GM12878 (cell line): Measurements from ENCODE around the gene MSI2. TPM values are rescaled to one million over a fixed set of nuclear protein-coding genes. Genes with fewer than 3 reads are reported as not detected.

ENCODE experiments used
- BACH1 ChIP-seq: fragments of 450-650 bp; IDR thresholded peaks from 2 replicates; pipeline ENCODE4 v1.6.1; 2017; ENCODE audit warnings: mild to moderate bottlenecking, borderline replicate concordance
- CHD1 ChIP-seq: IDR thresholded peaks from 2 replicates; pipeline ENCODE4 v1.6.1; 2012; ENCODE audit warnings: low read depth, low read length, improper control_type of control experiment
- CHD2 ChIP-seq: IDR thresholded peaks from 2 replicates; pipeline ENCODE4 v1.6.1; 2011; ENCODE audit warnings: low read depth, low read length, improper control_type of control experiment, borderline replicate concordance
- ETV6 ChIP-seq, 2 experiments: fragments of 450-650 bp in 1 of 2; IDR thresholded peaks in 1 of 2; conservative IDR thresholded peaks in 1 of 2; 2 replicates each; pipeline ENCODE4 v1.6.1; 2014; ENCODE audit warnings: antibody characterized with exemption in 1 of 2, borderline replicate concordance in 1 of 2, low read depth in 1 of 2, mild to moderate bottlenecking in 1 of 2, moderate library complexity in 1 of 2
- HCFC1 ChIP-seq: fragments of 150-350 bp; IDR thresholded peaks from 2 replicates; pipeline ENCODE4 v1.6.1; 2014; ENCODE audit warnings: low read length
- MTA2 ChIP-seq: fragments of 450-650 bp; IDR thresholded peaks from 2 replicates; pipeline ENCODE4 v1.6.1; 2016; ENCODE audit warnings: low read depth, mild to moderate bottlenecking, moderate library complexity
- MTA3 ChIP-seq: IDR thresholded peaks from 2 replicates; pipeline ENCODE4 v1.6.1; 2012; ENCODE audit warnings: low read length, inconsistent platforms, borderline replicate concordance
- MYC ChIP-seq: IDR thresholded peaks from 2 replicates; pipeline ENCODE4 v1.6.1; 2011; ENCODE audit warnings: mild to moderate bottlenecking, low read length, moderate library complexity, inconsistent platforms; ENCODE audit not compliant: insufficient read depth, insufficient replicate concordance, insufficient read length, severe bottlenecking
- POU2F2 ChIP-seq: IDR thresholded peaks from 3 replicates; pipeline ENCODE4 v1.6.1; 2011; ENCODE audit warnings: low read depth, mild to moderate bottlenecking, low read length, borderline replicate concordance
- RCOR1 ChIP-seq: conservative IDR thresholded peaks from 2 replicates; pipeline ENCODE4 v1.6.1; 2012; ENCODE audit warnings: low read depth, low read length, improper control_type of control experiment
- SMAD5 ChIP-seq: IDR thresholded peaks from 2 replicates; pipeline ENCODE4 v1.6.1; 2016; ENCODE audit warnings: antibody characterized with exemption, low read depth
- TBL1XR1 ChIP-seq: IDR thresholded peaks from 2 replicates; pipeline ENCODE4 v1.6.1; 2012; ENCODE audit warnings: low read depth, low read length, improper control_type of control experiment
- YY1 ChIP-seq: IDR thresholded peaks from 2 replicates; pipeline ENCODE4 v1.6.1; 2011; ENCODE audit warnings: low read depth, mild to moderate bottlenecking, low read length
- ZNF24 ChIP-seq: fragments of 450-650 bp; IDR thresholded peaks from 2 replicates; pipeline ENCODE4 v1.6.1; 2017; ENCODE audit warnings: antibody characterized with exemption, mild to moderate bottlenecking
- ZNF384 ChIP-seq: IDR thresholded peaks from 2 replicates; pipeline ENCODE4 v1.6.1; 2012; ENCODE audit warnings: low read depth, mild to moderate bottlenecking, low read length, improper control_type of control experiment, borderline replicate concordance
- polyA plus RNA-seq, 11 experiments: library from polyadenylated mRNA; depleted of rRNA in 4 of 11; unstranded in 6 of 11; stranded (reverse) in 5 of 11; fragments of >200 nt; fragmentation: Nextera tagmentation in 4 of 11; fragmentation: Illumina TruSeq in 1 of 11; extraction: Ambion mirVana in 4 of 11; extraction: Trizol in 1 of 11; gene quantifications; 1 replicate in 1 of 11; 2 replicates in 10 of 11; pipeline versions ENCODE4 v1.2.1 to v1.2.3, GENCODE V29; 2011 to 2016; ENCODE audit warnings: inconsistent platforms in 2 of 11, missing spikeins in 2 of 11, low read depth in 1 of 11
- total RNA-seq, 4 experiments: library from RNA; depleted of rRNA in 3 of 4; stranded (reverse); fragments of >200 nt in 3 of 4; fragmentation: Illumina TruSeq in 1 of 4; extraction: Trizol in 1 of 4; gene quantifications; 2 replicates each; pipeline versions ENCODE4 v1.2.1 to v1.2.3, GENCODE V29; 2013 to 2021
- TF ChIP-seq, protein P1 (sequence below): IDR thresholded peaks from 2 replicates; pipeline ENCODE4 v1.6.1; 2012; ENCODE audit warnings: low read depth, low read length, improper control_type of control experiment
- TF ChIP-seq, protein P2 (sequence below): fragments of 450-650 bp; IDR thresholded peaks from 2 replicates; pipeline ENCODE4 v1.6.1; 2017; ENCODE audit warnings: mild to moderate bottlenecking, moderate library complexity
- TF ChIP-seq, protein P3 (sequence below): fragments of 450-650 bp; IDR thresholded peaks from 2 replicates; pipeline ENCODE4 v1.6.1; 2017; ENCODE audit warnings: mild to moderate bottlenecking, low read depth, inconsistent platforms; ENCODE audit not compliant: poor library complexity, severe bottlenecking
- TF ChIP-seq, protein P4 (sequence below): fragments of 450-650 bp; IDR thresholded peaks from 2 replicates; pipeline ENCODE4 v1.6.1; 2017; ENCODE audit warnings: borderline replicate concordance

The MSI2 gene
- total and polyA plus RNA-seq, 10 of the 15 experiments (the other 5 are each of a cell fraction or from before 2014, with no cell fraction given), result 6.1 to 76.1 (median 42.0) TPM

DNA sequence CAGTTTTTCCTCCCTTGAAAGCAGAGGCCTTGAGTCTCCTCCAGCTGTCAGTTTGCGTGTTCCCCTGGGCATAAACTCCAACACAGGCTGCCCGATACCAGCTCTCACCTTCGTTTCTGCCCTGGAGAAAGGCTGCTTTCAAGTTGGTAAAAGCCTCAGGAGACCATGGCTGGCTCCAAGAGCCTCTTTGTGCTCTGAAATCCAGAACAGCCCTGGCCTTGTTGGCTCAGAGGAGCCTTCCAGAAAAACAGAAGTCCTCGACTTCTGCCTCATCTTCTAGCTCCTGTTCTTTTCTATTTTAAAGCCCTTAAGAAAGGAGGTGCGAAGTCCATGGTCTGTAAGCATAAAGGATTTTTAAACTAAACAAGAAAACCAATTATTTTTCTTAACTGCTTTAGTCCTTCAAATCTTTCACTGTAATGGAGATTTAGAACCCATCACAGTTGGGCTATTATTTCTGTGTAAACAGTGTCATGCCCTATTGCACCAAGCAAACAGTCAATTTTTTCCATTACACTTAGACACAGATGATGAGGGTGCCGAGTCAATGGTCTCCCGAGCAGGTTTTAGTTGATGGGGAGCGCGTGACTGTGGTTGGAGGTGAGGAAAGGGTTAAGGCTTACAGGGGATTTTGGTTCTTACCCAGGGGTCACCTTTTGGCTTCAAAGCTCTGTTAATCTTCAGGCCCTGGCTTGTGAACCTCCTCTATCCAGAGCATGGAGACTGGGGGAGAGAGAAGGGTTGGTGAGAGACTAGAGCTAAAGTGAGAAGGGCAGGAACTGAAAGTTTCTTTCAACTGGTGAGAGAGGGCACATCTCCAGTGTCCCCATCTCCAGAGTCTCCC lies 212.8 kb downstream of the MSI2 start (continued):
- no peak for TF ChIP-seq RCOR1
- TF ChIP-seq POU2F2, result no peak
- TF ChIP-seq TBL1XR1, result no peak
- TF ChIP-seq, protein P1, sequence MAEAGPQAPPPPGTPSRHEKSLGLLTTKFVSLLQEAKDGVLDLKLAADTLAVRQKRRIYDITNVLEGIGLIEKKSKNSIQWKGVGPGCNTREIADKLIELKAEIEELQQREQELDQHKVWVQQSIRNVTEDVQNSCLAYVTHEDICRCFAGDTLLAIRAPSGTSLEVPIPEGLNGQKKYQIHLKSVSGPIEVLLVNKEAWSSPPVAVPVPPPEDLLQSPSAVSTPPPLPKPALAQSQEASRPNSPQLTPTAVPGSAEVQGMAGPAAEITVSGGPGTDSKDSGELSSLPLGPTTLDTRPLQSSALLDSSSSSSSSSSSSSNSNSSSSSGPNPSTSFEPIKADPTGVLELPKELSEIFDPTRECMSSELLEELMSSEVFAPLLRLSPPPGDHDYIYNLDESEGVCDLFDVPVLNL, result no peak
- TF ChIP-seq MTA3, result no peak
- no peak for TF ChIP-seq ETV6 (conservative IDR thresholded peaks at IDR 0.05 in 1 of 2, IDR thresholded peaks at IDR 0.05 in 1 of 2; ENCODE audit: borderline replicate concordance in 1 of 2, low read depth in 1 of 2)
- TF ChIP-seq, protein P2, sequence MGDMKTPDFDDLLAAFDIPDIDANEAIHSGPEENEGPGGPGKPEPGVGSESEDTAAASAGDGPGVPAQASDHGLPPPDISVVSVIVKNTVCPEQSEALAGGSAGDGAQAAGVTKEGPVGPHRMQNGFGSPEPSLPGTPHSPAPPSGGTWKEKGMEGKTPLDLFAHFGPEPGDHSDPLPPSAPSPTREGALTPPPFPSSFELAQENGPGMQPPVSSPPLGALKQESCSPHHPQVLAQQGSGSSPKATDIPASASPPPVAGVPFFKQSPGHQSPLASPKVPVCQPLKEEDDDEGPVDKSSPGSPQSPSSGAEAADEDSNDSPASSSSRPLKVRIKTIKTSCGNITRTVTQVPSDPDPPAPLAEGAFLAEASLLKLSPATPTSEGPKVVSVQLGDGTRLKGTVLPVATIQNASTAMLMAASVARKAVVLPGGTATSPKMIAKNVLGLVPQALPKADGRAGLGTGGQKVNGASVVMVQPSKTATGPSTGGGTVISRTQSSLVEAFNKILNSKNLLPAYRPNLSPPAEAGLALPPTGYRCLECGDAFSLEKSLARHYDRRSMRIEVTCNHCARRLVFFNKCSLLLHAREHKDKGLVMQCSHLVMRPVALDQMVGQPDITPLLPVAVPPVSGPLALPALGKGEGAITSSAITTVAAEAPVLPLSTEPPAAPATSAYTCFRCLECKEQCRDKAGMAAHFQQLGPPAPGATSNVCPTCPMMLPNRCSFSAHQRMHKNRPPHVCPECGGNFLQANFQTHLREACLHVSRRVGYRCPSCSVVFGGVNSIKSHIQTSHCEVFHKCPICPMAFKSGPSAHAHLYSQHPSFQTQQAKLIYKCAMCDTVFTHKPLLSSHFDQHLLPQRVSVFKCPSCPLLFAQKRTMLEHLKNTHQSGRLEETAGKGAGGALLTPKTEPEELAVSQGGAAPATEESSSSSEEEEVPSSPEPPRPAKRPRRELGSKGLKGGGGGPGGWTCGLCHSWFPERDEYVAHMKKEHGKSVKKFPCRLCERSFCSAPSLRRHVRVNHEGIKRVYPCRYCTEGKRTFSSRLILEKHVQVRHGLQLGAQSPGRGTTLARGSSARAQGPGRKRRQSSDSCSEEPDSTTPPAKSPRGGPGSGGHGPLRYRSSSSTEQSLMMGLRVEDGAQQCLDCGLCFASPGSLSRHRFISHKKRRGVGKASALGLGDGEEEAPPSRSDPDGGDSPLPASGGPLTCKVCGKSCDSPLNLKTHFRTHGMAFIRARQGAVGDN, result peak; percentile 96
- TF ChIP-seq CHD1, result no peak
- TF ChIP-seq ZNF24, result no peak
- TF ChIP-seq CHD2, result no peak
- TF ChIP-seq BACH1, result no peak
- peak; percentile 80 for TF ChIP-seq MTA2
- TF ChIP-seq HCFC1, result no peak
- TF ChIP-seq, protein P3, sequence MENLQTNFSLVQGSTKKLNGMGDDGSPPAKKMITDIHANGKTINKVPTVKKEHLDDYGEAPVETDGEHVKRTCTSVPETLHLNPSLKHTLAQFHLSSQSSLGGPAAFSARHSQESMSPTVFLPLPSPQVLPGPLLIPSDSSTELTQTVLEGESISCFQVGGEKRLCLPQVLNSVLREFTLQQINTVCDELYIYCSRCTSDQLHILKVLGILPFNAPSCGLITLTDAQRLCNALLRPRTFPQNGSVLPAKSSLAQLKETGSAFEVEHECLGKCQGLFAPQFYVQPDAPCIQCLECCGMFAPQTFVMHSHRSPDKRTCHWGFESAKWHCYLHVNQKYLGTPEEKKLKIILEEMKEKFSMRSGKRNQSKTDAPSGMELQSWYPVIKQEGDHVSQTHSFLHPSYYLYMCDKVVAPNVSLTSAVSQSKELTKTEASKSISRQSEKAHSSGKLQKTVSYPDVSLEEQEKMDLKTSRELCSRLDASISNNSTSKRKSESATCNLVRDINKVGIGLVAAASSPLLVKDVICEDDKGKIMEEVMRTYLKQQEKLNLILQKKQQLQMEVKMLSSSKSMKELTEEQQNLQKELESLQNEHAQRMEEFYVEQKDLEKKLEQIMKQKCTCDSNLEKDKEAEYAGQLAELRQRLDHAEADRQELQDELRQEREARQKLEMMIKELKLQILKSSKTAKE, result peak; percentile 71
- no peak for TF ChIP-seq YY1
- TF ChIP-seq, protein P4, sequence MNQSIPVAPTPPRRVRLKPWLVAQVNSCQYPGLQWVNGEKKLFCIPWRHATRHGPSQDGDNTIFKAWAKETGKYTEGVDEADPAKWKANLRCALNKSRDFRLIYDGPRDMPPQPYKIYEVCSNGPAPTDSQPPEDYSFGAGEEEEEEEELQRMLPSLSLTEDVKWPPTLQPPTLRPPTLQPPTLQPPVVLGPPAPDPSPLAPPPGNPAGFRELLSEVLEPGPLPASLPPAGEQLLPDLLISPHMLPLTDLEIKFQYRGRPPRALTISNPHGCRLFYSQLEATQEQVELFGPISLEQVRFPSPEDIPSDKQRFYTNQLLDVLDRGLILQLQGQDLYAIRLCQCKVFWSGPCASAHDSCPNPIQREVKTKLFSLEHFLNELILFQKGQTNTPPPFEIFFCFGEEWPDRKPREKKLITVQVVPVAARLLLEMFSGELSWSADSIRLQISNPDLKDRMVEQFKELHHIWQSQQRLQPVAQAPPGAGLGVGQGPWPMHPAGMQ, result no peak
- no peak for TF ChIP-seq SMAD5
- TF ChIP-seq MYC, result no peak
- no peak for TF ChIP-seq ZNF384
